GM12801 (cell line): Measurements from ENCODE around the gene RSPO4.

Experiments
- TF ChIP-seq, protein P1 (sequence below): IDR thresholded peaks from one replicate; pipeline ENCODE4 v1.5.1; 2011; ENCODE audit warnings: control low read depth; ENCODE audit not compliant: insufficient read length; ENCODE audit errors: extremely low read depth

The RSPO4 gene

DNA sequence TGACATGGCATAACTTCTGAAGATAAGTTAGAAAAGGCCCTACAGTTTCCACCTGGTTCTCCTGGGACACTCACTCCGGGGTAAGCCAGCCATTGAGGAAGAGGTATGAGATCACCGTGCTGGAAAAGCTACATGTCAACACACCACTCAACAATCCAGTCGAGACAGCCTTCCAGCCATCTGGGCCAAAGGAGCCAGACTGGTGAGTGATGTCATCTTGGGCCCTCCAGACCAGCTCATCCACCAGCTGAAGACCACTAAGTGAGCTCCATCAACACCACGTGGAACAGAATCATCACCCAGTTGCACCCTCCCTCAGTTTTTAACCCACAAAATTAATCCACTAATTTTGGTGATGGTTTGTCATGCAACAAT is 32.3 kb upstream of the RSPO4 start:
- TF ChIP-seq, protein P1, sequence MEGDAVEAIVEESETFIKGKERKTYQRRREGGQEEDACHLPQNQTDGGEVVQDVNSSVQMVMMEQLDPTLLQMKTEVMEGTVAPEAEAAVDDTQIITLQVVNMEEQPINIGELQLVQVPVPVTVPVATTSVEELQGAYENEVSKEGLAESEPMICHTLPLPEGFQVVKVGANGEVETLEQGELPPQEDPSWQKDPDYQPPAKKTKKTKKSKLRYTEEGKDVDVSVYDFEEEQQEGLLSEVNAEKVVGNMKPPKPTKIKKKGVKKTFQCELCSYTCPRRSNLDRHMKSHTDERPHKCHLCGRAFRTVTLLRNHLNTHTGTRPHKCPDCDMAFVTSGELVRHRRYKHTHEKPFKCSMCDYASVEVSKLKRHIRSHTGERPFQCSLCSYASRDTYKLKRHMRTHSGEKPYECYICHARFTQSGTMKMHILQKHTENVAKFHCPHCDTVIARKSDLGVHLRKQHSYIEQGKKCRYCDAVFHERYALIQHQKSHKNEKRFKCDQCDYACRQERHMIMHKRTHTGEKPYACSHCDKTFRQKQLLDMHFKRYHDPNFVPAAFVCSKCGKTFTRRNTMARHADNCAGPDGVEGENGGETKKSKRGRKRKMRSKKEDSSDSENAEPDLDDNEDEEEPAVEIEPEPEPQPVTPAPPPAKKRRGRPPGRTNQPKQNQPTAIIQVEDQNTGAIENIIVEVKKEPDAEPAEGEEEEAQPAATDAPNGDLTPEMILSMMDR = no peak

DNA sequence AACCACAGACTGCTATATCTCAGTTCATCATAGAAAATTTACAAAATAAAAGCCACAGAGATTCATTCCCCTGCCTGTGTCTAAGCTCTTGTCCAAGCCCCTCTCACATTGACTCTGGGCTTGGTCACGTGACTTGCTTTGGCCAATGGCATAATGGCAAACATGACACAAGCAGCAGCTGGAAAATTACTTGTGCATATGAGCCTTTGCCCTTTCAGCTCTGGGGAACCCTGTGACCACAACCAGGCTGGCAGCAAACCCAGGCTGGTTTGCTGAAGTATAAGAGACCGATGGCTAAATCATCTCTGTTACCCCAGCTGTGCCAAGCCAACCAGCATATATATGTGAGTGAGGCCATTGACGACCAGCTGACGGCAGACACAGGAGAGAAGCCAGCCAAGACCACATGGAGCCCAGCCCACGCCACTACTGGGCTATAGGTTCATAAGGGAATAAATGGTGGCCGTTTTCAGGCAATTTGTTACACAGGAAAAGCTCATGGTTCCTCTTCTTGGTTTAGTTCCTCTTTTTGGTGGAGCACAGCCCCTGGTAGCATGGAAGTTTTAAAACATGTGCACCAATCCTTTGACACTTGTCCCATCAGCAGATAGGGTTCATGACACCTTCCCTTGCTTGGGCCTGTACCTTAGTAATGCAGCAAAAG is 31.8 kb upstream of the RSPO4 start:
- TF ChIP-seq, protein P1 = no peak

DNA sequence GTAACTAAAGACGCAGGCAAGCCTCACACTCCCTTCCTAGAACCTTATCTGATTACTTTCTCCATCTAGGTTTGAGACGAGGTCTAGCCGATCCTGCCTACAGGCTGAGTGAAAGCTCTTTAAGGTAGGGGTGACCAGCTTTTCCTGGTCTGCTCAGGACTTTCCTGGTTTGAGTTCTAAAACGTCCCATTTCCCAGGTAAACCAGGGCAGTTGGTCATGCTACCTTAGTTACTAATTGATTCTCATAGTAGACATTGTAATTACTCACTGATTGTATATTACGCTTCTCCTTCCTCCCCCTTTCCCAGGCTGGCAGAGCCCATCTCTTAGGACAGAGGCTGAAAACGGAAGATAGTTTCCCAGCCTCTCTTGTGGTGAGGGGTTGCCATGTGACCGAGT is 27.9 kb upstream of the RSPO4 start:
- TF ChIP-seq, protein P1 = no peak

DNA sequence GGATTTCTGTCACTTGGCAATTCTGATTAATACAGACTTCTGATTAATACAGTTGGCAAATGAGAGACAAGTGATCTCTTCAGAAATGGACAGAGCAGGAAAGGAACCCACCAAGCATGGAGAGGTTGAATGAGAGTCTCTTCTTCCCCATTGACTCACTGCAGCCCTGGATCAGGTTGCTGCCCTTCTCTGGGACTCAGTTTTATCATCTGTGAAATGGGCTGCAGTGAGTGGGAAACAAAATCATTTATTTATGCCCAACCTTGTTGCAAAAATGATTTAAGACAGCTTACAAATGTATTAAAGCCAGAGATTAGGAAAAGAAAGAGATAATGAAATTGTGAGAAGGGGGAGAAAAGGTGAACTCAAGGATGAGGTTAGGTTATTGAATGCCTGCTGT is 20.8 kb upstream of the RSPO4 start:
- TF ChIP-seq, protein P1 = no peak

DNA sequence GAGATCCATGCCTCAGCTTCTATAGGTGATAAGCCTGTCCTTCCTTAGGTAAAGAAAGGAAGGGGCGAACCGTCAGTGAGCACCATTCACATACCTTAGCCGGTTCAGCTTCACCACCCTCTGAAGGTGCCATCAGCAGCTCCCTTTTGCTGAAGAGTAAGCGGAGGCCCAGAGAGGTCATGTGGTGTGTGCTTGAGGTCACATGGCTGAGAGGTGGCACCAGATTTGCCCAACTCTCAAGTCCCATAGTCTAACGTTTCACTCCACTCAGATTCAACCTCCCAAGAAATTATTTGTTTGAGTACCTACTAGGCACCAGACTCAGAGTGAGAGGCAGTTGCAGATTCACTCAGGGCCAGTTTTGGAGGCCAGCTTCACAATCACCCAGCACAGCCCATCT is 18.5 kb upstream of the RSPO4 start:
- TF ChIP-seq, protein P1 = no peak

DNA sequence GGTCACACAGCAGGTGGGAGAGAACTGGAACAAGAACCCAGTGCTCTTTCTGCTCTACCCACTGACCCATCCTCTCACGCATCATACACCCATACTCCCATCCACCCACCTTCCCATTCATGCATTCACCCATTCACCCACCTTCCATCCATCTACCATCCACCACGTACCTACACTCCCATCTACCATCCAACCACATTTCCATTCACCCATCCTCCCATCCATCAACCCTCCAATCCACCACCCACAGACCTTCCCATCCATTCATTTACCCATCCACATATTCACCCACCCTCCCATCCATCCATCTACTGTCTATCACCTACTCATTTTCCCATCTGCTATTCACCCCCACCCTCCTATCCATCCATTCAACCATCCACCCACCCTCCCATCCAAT is 17.2 kb upstream of the RSPO4 start:
- TF ChIP-seq, protein P1 = no peak

DNA sequence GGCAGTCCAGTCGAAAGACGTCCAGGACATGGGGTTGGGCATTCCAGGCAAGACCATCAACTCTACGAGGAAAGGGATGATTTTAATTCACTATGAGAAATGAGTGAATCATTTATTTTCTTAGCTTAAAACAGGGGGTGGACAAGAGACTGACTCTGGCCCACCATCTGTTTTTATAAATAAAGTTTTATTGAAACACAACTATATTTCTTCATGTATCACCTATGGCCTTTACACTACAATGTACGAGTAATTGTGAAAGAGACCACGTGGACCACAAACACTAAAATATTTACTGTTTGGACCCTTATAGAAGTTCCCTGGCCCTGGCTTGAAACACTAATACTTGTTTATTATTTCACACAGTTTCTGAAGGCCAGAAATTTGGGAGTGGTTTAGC is 15.6 kb upstream of the RSPO4 start:
- TF ChIP-seq, protein P1 = no peak
